NK-92 treated with Interleukin-12 subunit alpha and Interleukin-12 subunit beta, amount 100 ng/mL, for 24 hours (cell line): ENCODE results near the gene RBM38.

ENCODE experiments used
- DNase-seq: peaks from one replicate; lab custom pipeline; 2025; lab: John Stamatoyannopoulos, UW

The RBM38 gene

GRCh38 chr20:57374931-57375651, 16.1 kb upstream of the RBM38 start:
- DNase-seq, result no peak

- DNase-seq, result no peak
Measured at GRCh38 chr20:57375652-57376230, 15.5 kb upstream of the RBM38 start.

- no peak for DNase-seq
Measured at GRCh38 chr20:57377350-57377749, 13.8 kb upstream of the RBM38 start.

GRCh38 chr20:57378107-57378506, 13.1 kb upstream of the RBM38 start:
- no peak for DNase-seq

- no peak for DNase-seq
Measured at GRCh38 chr20:57378646-57379262, 12.4 kb upstream of the RBM38 start.

GRCh38 chr20:57379263-57379647, 11.9 kb upstream of the RBM38 start:
- DNase-seq, result no peak

- no peak for DNase-seq
Measured at GRCh38 chr20:57380081-57380750, 11.0 kb upstream of the RBM38 start.

GRCh38 chr20:57381596-57382503, 9.3 kb upstream of the RBM38 start:
- peak; percentile 70 for DNase-seq

- no peak for DNase-seq
Measured at GRCh38 chr20:57382516-57382915, 8.7 kb upstream of the RBM38 start.

- DNase-seq, result no peak
Measured at GRCh38 chr20:57383447-57384347, 7.5 kb upstream of the RBM38 start.

GRCh38 chr20:57384486-57384885, 6.7 kb upstream of the RBM38 start:
- DNase-seq, result no peak

- DNase-seq, result no peak
Measured at GRCh38 chr20:57384953-57385761, 6.0 kb upstream of the RBM38 start.

- DNase-seq, result no peak
Measured at GRCh38 chr20:57385940-57386339, 5.3 kb upstream of the RBM38 start.

GRCh38 chr20:57386762-57387161, 4.4 kb upstream of the RBM38 start:
- no peak for DNase-seq

- no peak for DNase-seq
Measured at GRCh38 chr20:57387463-57387862, 3.7 kb upstream of the RBM38 start.

- no peak for DNase-seq
Measured at GRCh38 chr20:57387945-57388371, 3.2 kb upstream of the RBM38 start.

GRCh38 chr20:57388953-57389694, 2.1 kb upstream of the RBM38 start:
- DNase-seq, result no peak

GRCh38 chr20:57389695-57390603, 1.2 kb upstream of the RBM38 start:
- DNase-seq, result no peak
